Measurements from ENCODE around the gene CGNL1. TPM values are rescaled to one million over a fixed set of nuclear protein-coding genes. Genes with fewer than 3 reads are reported as not detected.

Gene CGNL1
- total and polyA plus RNA-seq, 2 experiments from 2014 or later, result 11.4 to 13.1 TPM

DNA sequence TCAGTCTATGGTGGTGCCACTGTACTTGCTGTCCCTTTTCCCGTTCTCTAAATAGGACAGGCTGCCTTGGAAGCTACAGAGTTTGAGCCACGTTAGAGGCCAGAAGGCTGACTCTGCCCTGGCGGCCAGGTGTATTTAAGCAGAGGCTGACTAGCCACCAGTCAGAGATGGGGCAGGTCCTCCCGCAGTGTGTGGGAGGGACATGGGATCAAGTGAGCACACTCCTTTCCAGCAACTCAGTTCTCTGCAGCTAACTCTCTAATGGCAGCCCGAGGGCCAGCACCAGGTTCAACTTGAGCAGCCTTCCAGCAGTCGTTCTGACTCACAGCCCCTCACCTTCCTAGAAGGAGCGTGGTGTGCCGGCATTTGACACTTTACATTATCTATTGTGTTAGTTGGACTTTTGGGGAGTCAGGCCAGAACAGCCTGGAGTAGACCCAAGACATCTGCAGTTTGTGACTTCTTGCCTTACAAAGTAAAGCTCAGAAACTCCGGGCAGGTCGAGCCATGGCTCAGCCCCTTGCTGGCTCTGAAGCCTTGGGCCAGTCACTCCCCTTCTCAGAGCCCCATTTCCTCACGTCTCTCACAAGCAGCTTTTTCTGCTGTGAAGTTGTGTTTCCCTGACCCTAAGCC is 168.7 kb downstream of the CGNL1 start:
- WGBS (ENCODE audit: low lambda C conversion rate, missing lambda C conversion rate), result 91% methylated on average over 11 of the region's 11 CpGs
- Histone ChIP-seq H4K20me1 (ENCODE audit: insufficient read depth, poor library complexity, severe bottlenecking) (no peaks in the 10 kb centered on the region), H3K4me3 (no peak overlapping the region), H3K79me2 (no peaks in the 10 kb centered on the region), H2AFZ (no peak overlapping the region), H3K9me3 (ENCODE audit: low read depth) (no peaks in the 10 kb centered on the region), H3K36me3 (replicated peaks; ENCODE audit: insufficient read depth, low read depth) (no peaks in the 10 kb centered on the region), H3K4me1 (ENCODE audit: insufficient read depth) (peaks cover 15% of the 10 kb centered on the region), H3K27ac (no peak overlapping the region), H3K9me2 (replicated peaks; ENCODE audit: insufficient read depth) (no peaks in the 10 kb centered on the region), H3K27me3 (no peaks in the 10 kb centered on the region), H3K4me2 (no peak overlapping the region)
- TF ChIP-seq EZH2phosphoT487 (IDR thresholded peaks at IDR 0.05; ENCODE audit: low read depth, severe bottlenecking, unreplicated experiment) (no peak), EZH2 (IDR thresholded peaks at IDR 0.05; ENCODE audit: borderline replicate concordance) (no peak)
- TF ChIP-seq, protein P1, sequence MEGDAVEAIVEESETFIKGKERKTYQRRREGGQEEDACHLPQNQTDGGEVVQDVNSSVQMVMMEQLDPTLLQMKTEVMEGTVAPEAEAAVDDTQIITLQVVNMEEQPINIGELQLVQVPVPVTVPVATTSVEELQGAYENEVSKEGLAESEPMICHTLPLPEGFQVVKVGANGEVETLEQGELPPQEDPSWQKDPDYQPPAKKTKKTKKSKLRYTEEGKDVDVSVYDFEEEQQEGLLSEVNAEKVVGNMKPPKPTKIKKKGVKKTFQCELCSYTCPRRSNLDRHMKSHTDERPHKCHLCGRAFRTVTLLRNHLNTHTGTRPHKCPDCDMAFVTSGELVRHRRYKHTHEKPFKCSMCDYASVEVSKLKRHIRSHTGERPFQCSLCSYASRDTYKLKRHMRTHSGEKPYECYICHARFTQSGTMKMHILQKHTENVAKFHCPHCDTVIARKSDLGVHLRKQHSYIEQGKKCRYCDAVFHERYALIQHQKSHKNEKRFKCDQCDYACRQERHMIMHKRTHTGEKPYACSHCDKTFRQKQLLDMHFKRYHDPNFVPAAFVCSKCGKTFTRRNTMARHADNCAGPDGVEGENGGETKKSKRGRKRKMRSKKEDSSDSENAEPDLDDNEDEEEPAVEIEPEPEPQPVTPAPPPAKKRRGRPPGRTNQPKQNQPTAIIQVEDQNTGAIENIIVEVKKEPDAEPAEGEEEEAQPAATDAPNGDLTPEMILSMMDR (IDR thresholded peaks at IDR 0.05; ENCODE audit: poor library complexity), result no peak
- DNase-seq (ENCODE audit: low spot score), result no peak

GRCh38 chr15:57545995-57546394 is 169.7 kb downstream of the CGNL1 start:
- no peak overlapping the region for H3K4me3 ChIP-seq
- WGBS (ENCODE audit: low lambda C conversion rate, missing lambda C conversion rate), result 93% methylated on average over 8 of the region's 8 CpGs
- no peaks in the 10 kb centered on the region for H3K36me3 ChIP-seq (replicated peaks; ENCODE audit: insufficient read depth, low read depth)
- H3K9me2 ChIP-seq (replicated peaks; ENCODE audit: insufficient read depth), result no peaks in the 10 kb centered on the region
- no peak overlapping the region for H2AFZ ChIP-seq
- no peaks in the 10 kb centered on the region for H3K9me3 ChIP-seq (ENCODE audit: low read depth)
- H3K4me1 ChIP-seq (ENCODE audit: insufficient read depth), result peaks cover 23% of the 10 kb centered on the region
- H3K27ac ChIP-seq, result no peak overlapping the region
- no peak for DNase-seq (ENCODE audit: low spot score)
- TF ChIP-seq EZH2 (IDR thresholded peaks at IDR 0.05; ENCODE audit: borderline replicate concordance) (no peak), EZH2phosphoT487 (IDR thresholded peaks at IDR 0.05; ENCODE audit: low read depth, severe bottlenecking, unreplicated experiment) (no peak)
- TF ChIP-seq, protein P1 (IDR thresholded peaks at IDR 0.05; ENCODE audit: poor library complexity), result no peak
- H3K4me2 ChIP-seq, result no peak overlapping the region
- no peaks in the 10 kb centered on the region for H3K27me3 ChIP-seq
- H4K20me1 ChIP-seq (ENCODE audit: insufficient read depth, poor library complexity, severe bottlenecking), result no peaks in the 10 kb centered on the region
- no peaks in the 10 kb centered on the region for H3K79me2 ChIP-seq

DNA sequence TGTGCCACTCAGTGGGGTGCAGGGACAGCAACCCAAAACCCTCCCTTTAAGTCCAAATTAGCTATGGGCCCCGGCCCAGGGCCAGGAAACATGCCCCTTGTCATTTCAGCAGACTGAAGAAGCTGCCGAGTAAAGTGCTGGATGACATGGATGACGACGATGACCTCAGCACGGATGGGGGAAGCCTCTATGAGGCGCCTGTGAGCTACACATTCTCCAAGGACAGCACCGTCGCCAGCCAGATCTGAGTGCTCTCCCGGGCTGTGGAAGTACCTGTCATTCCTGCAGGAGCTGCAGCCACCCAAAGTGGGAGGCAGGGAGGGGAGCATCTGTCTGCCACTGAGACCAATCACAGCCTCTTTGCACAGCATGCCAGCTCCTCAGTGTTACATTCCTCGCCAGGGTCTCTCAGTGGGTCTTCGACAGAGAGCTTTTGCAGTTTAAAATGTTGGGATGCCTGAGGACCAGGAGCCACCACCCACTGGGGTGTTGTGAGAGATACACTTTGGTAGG is 171.0 kb downstream of the CGNL1 start:
- Histone ChIP-seq H3K27ac (no peak overlapping the region), H4K20me1 (ENCODE audit: insufficient read depth, poor library complexity, severe bottlenecking) (no peaks in the 10 kb centered on the region), H3K4me2 (no peak overlapping the region), H3K9me3 (ENCODE audit: low read depth) (no peaks in the 10 kb centered on the region), H3K4me3 (no peak overlapping the region), H3K27me3 (no peaks in the 10 kb centered on the region), H3K4me1 (ENCODE audit: insufficient read depth) (peaks cover 36% of the 10 kb centered on the region), H3K9me2 (replicated peaks; ENCODE audit: insufficient read depth) (no peaks in the 10 kb centered on the region), H3K36me3 (replicated peaks; ENCODE audit: insufficient read depth, low read depth) (no peaks in the 10 kb centered on the region), H2AFZ (no peak overlapping the region), H3K79me2 (no peaks in the 10 kb centered on the region)
- DNase-seq (ENCODE audit: low spot score), result no peak
- WGBS (ENCODE audit: low lambda C conversion rate, missing lambda C conversion rate), result 86% methylated on average over 11 of the region's 11 CpGs
- no peak for TF ChIP-seq EZH2phosphoT487 (IDR thresholded peaks at IDR 0.05; ENCODE audit: low read depth, severe bottlenecking, unreplicated experiment)
- TF ChIP-seq, protein P1 (IDR thresholded peaks at IDR 0.05; ENCODE audit: poor library complexity), result no peak
- TF ChIP-seq EZH2 (IDR thresholded peaks at IDR 0.05; ENCODE audit: borderline replicate concordance), result no peak

Data from hepatocyte (in vitro differentiated cells).